ENCODE results near the gene TSHB.

Gene TSHB

DNA sequence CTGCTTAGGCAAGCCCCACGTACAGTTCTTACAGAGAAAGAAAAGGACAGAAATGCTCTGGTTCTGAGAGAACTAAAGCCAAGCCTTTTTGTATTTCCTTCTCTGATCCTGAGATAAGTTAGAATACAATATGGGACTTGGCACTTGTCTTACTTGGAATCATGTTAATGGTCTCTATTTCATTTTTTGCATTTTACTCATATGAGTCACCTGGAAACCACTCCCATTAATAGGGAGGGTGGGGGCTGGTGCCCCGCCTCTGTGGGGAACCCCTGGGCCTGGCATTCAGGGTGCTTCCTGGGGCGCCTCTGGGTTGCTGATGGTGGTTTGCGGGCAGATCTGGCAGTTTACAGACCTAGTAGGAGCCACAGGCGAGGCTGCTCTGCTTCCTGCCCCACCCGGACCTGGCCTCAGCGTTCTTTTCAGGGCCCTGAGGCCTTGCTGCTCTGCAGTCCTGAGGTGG lies 32.9 kb downstream of the TSHB start:
- no peak for DNase-seq

DNA sequence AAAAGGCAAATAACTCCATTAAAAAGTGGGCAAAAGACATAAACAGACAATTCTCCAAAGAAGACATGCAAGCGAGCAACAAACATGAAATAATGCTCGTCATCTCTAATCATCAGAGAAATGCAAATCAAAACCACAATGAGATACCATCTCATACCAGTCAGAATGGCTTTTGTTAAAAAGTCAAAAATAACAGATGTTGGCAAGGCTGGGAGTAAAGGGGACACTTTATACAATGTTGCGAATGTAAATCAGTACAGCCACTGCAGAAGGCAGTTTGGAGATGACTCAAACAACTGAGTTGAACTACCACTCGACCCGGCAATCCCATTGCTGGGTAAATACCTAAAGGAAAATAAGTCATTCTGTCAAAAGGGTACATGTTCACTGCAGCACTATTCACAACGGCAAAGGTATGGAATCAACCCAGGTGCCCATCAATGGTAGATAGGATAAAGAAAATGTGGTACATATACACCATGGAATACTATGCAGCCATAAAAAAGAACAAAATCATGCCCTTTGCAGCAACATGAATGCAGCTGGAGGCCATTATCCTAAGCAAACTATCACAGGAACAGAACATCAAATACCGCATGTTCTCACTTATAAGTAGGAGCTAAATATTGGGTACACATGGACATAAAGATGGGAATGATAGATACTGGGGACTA lies 33.7 kb downstream of the TSHB start:
- DNase-seq: no peak

DNA sequence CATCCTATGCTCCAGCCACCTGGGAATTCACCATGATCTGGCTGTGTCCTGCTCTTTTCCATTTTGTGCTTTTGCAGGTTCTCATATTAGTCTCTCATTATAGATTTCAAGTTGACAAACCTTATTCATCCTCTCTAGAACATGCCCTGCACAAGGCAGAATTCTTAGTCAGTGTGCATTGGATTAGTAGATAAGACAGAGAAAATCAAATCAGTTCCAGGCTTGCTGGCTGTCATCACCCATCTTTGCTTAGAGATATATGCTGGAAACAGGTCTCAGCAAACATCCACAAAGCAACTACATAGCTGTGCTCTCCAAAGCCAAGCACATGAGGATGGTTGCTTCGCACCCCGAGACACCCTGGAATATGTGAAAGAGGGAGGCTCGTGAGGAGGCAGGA lies 34.8 kb downstream of the TSHB start:
- DNase-seq: no peak

DNA sequence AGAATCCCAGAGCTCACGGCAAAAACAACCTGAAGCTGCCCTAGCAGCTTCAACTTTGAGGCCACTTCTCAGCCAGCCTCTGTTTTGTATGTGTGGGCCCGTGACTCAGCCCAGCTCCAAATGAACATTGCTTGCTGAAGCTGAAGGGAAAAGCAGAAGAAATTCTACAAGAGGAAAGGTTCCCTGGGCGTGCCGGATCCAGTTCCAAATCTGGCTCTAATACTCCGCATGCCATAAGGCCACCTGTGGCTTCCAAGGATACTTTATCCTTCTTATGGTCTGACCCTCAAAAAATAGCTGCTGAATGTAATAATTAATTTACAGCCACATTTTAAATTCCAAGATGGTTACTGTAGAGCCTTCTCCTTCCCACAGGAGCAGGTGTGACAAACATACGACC lies 35.4 kb downstream of the TSHB start:
- DNase-seq: no peak

DNA sequence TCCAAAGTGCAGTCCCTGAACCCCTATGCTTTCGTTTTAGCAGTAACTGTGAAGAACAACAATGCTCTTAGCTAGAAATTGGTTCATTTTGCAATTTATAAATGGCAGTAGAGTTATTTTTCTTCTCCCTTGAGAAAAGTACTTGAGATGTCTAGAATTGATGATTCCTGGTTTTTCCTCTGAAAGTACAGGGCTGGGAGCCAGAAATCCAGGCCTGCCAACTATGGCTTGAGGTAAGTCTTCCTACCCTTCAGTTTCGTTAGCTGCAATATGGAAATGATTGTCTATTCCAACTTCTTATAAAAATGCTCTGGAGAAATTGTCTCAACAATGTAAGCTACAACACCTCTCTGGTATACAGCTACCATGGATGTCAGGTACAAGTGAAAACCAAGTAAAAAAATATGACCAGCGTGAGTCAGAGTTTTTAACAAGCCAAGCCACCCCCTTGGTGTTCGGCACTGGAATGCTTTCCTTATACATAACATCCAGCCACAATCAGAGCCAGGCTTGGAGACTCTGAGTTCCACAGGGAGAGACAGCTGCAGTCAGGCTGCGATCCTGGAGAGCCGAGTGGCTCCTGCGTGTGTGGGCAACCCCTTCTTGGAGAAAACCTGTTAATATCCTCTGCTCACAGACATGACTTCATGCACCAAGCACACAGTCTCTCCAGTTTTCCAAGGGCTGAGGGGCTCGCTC lies 37.7 kb downstream of the TSHB start:
- DNase-seq: no peak

DNA sequence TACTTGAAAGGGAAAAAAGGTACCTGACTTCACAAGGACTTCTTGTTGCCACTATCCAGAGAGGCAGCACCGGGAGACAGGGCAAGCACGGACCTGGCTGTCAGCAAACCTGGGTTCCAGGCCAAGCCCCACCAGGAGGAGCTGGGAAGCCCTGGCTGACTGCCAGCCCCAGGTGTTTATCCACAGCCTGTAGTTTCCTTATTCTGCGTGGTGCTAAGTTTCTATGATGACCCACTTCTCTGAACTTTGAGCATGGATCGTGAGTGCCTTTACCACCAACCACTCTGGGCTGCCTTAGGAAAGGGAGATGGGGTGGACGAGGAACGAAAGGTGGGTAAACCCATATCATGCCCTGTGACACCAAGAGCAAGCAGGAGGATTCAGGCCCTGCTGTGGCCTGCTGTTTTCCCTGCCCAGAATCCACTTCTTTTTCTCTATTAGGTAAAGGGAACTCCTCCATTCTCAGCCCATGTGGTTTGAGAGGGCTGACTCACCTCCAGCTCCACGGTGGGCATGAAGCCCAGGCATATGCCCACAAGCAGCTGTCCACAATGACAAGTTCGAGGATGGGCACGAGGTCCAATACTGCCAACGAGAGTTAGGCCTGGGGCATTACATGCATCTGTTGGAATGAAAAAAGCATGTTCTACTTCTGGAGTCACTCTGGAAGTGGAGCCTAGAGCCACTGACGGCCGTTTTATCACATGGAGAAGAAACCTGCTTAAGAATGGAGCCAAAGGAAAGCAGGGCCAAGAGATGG lies 39.4 kb downstream of the TSHB start:
- peak; percentile 36 for DNase-seq

DNA sequence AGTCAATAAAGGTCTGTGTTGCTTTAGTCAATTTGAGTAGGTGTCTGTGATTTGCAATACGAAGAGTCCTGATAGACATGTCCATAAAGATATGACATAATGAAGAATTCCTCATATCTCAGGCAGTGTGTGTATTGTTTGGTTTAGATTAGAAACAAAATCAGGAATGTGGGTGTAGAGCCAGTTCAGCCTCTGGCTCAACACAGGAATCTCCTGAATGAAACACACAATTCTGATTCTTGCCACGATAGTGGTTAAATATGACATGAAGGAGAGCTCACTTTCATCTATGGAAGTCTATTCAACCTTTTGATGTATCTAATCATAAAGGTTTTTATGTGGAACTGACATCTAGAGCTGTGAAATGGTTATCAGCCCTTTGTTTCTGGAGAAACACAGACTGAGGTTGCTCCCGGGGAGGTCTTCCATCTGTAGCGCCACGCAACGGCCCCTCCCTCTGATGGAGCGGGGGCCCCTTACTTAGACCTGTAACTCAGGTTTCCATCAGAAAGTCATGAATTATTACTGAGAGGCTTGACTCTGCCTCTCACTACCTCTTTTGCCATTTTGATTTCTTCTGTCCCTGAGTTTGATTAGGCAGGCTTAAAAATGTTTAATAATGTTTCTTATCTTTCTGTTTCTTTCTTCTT lies 40.2 kb downstream of the TSHB start:
- DNase-seq: no peak

DNA sequence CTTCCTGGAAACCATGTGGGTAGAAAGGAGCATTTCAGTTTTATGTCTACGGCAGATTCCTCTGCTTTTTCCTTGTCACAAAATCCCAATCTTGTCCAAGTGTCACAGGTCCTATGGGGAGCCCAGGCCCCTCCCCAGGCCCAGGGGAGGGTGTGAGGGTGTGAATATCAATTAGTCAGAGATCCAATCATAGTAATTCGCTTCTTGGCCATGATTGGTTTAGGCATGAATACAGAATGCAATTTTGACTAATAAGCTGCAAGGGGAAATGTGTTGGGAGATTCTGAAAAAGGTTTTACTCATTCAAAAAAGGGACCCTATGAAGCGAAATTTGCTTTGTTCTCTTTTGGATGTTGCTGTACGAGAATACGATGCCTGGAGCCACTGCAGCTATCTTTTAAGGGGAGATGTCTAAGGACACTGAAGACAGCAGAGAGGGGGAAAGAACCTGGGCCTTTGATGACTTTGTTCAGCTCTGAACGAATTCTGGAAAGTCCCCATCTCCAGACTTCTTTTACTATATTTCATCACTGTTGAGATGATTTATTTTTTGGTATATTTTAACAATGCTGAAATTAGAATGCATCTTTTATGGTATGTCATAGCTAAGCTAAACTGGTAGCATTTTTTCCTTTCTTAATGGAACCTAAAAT lies 41.5 kb downstream of the TSHB start:
- DNase-seq: no peak

DNA sequence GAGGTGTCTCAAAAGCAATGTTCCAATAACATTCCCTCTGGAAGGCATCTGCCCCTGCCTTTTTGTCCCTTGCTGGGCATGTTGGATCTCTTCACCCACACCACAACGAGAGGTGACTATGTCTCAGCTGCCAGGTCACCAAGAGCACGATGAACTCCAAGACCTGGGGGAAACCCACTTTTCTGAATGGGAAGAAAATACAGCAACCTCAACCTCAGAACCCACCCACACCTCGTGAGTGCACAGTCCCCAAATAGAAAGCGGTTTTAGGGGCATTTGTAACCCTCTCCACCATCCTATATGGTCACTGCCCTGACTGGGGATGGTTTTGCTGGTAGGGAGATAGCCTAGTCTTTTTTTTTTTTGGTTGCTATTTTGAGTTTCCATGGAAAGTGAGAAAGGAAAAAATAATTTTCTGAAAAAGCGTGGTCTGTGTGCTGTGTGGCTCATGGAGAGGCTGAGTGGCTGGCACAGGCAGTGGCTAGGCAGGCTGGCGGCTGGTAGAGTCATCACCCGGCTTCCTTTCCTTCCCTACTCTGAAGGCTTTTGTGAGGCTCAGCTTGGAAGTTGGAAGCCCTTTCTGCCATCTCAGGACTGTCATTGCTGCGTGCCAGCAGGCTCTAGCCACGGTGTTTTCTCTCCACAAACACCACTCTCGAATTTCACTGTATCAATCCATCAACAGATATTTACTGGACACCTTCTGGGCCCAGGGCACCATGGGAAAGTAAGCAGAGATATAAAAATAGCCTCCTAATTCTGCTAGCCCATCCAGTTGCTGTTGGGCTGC lies 43.9 kb downstream of the TSHB start:
- no peak for DNase-seq

DNA sequence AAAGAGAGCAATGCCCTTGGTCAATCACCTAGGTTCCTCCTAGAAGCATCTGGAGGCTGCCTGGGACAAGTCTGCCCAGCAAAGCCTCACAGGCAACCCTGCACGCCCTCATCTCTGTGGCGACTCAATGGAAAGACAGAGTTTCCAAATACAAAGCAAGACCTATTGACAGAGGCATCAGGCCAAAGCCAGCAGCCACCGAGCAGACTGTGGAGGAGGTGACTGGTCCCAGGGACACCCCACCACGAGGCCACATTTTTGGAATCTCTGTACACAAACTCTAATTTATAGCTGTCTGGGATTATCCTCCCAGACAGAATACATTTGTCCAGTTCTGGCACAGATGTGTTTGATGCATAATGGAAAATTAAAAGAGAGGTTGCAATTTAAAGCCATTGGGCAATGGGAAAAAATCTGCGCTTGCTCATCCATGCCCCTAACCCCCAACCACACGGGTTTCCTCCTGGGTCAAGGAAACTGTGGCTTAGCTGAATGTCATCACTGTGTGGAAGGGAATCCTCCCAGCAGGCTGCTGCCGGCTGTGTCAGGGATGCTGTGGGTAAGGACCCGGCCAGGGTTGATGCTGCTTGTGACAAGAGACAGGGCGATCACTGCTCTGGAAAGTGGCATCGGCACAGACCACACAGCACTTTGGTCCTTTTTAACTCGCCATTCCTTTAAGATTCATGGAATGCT lies 45.4 kb downstream of the TSHB start:
- DNase-seq: no peak

DNA sequence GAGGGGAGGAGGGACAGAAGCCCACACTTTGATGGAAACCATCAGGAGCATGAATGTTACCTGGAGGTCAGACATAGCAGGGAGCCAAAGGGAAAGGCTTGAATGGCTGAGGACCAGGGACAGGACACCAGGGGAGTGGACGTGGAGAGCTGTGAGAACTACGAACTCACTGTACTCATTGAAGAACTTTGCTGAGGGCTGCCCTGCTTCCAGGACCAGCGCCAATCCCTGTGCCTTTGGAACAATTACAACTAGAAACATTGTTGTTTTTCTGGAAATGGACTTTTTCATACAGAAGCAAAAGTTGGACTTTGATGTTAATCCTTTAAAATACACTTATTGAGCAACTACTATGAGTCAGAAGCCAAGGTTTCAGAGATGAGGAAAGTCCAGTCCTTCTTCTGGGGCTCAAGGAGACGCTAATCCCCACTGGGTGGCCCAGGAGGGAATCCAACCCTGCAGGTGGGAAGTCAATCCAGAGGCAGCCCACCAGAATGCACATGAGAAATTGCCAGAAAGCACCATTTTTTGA lies 46.8 kb downstream of the TSHB start:
- peak; percentile 36 for DNase-seq

DNA sequence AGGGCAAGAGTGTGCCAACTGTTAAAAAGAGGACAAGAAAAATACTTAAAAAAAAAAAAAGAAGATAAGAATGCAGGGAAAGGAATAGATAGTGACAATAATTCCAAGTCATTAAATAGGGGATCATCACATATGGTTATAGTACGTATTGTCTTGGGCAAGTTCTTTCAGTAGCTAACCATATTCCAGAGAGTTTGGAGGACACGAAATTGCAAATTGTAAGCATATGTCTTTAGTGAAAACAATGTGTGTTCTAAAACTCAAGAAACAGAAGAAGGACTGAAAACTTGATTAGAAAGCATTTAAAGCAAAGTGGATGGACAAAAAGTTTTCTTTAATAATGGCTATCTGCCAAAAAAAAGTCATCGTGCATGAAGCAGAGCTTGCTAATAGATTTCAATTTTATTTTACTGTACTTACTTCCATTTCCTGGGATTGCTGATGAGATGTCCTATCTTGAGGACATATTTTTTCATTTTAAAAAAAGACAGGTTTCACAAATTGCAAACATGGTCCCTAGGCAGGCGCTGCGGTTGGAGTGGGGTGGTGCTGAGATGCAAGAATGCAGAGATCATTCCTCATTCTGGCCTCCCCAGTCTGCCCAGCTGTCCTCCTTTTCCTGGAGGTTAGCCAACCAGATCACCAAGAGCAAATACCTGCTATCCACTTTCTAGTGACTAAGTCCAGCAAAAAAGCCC lies 47.8 kb downstream of the TSHB start:
- no peak for DNase-seq

DNA sequence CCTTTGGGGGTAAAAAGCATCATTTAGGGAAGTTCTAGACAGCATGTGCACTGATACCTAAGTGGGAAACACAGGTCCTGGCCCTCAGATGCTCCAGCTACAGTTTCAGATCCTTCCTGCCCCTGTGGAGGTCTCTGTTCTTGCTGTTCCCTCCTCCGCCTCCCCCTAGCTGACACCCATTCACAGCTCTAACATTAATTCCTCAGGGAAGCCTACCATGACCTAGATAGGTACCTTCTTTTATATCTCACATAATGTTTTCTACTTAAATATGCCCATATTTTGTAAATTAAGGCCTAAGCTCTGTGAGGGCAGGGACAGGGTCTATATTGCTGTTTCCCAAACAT lies 48.3 kb downstream of the TSHB start:
- no peak for DNase-seq

DNA sequence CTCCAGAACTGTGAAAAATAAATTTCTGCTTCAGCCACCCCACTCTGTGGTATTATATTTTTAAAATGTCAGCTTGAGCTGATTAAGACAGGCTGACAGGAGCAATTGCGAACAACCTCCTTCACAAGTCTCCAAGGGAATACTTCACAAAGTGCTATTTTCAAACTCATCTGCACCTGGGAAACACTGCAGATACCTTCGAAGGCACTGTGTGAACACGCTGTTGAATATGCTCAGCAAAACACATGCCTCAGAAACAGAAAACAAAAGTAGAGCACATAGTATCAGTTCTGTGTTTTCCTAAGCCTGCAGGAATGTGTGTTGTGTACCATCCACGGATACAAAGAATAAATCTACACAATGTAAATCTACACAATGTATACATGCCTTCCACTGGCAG lies 49.1 kb downstream of the TSHB start:
- no peak for DNase-seq

DNA sequence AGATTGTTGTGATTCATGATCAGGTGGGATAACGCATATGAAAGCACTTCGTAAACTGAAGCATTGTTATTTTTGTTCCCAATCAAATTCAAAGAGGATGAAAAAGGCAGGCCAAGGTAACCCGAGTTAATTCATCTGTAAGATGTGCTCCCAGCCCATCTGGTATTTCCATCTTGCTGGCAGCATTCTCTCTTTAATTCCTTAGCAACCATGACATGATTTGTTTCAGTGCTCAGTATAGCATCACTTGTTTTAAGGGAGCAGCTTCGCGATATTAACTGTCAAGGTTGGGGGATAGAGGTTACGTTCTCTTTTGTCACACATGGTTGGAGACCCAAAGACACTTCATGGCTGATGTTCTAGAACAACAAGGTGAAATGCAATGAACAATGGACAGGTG lies 53.3 kb downstream of the TSHB start:
- no peak for DNase-seq

Data from HCEC 1CT (cell line).